ENCODE measurements around the gene ADAM15. TPM values are rescaled to one million over a fixed set of nuclear protein-coding genes. Genes with fewer than 3 reads are reported as not detected.
A peak's percentile ranks its signal among the peaks of the same experiment; 100 is the strongest.

Gene ADAM15
- total RNA-seq, 2 experiments from 2014 or later, result 17.2 to 20.1 TPM

- Mint-ChIP-seq H3K9me3 (no peaks in the 10 kb centered on the region), H3K27me3 (peaks cover 42% of the 10 kb centered on the region), H3K4me1 (ENCODE audit: low read depth) (peaks cover 67% of the 10 kb centered on the region), H3K36me3 (ENCODE audit: low read depth) (peaks cover 3% of the 10 kb centered on the region), H3K4me3 (peak overlapping the region; percentile 85), H3K27ac (peak overlapping the region; percentile 21)
- intact Hi-C loops (cut with DNase I, micrococcal nuclease), result loop anchor here (10.0 kb wide), 4 partner anchors 127 to 757 kb away; partner anchors contain the start of genes AQP10 (in 1 of the 2), ATP8B2 (in 1 of the 2), IL6R (in 1 of the 2) and PBXIP1 (in 1 of the 2)
- POLR2A ChIA-PET, result interaction anchor here (1.0 to 1.9 kb wide), 3 partner anchors 11 to 91 kb away, joined by 3 to 7 read pairs (median 7); partner anchors contain the start of gene KRTCAP2
- Histone ChIP-seq H3K27ac (ENCODE audit: low read depth in 1 of 2, low read length in 2 of 2) (no peak overlapping the region), H3K4me1 (ENCODE audit: insufficient read depth, low read length) (peaks cover 83% of the 10 kb centered on the region), H3K9me3 (ENCODE audit: control insufficient read depth in 1 of 2, insufficient read depth in 1 of 2, low read length in 2 of 2) (peaks cover 0 to 30% of the 10 kb centered on the region in 2 experiments), H3K36me3 (ENCODE audit: insufficient read depth, low read length) (no peaks in the 10 kb centered on the region), H3K4me3 (ENCODE audit: low read length) (peak overlapping the region; percentile 37), H3K27me3 (ENCODE audit: control insufficient read depth in 1 of 2, insufficient read depth in 2 of 2, low read length in 2 of 2) (peaks cover 46% of the 10 kb centered on the region in 2 experiments)
- ATAC-seq (ENCODE audit: poor library complexity) (no peak), DNase-seq (peak in 5 of 14 experiments; percentile 36 to 64 (median 54))
- TF ChIP-seq CTCF (IDR thresholded peaks at IDR 0.05), result no peak
- CTCF ChIA-PET, result interaction anchor here (0.5 to 2.0 kb wide), 6 partner anchors 11 to 83 kb away, joined by 3 to 8 read pairs (median 4); no protein-coding TSS in a partner anchor
Observed at GRCh38 chr1:155081472-155082300, 30.6 kb downstream of the ADAM15 start.

GRCh38 chr1:155082301-155083051, 31.4 kb downstream of the ADAM15 start:
- Mint-ChIP-seq H3K27ac (no peak overlapping the region), H3K27me3 (peaks cover 42% of the 10 kb centered on the region), H3K4me1 (ENCODE audit: low read depth) (peaks cover 69% of the 10 kb centered on the region), H3K4me3 (peak overlapping the region; percentile 70), H3K36me3 (ENCODE audit: low read depth) (peaks cover 3% of the 10 kb centered on the region), H3K9me3 (no peaks in the 10 kb centered on the region)
- no peaks in the 10 kb centered on the region for H3K36me3 ChIP-seq (ENCODE audit: insufficient read depth, low read length)
- DNase-seq, result peak in 6 of 14 experiments; percentile 32 to 59 (median 44)
- peaks cover 85% of the 10 kb centered on the region for H3K4me1 ChIP-seq (ENCODE audit: insufficient read depth, low read length)
- H3K27ac ChIP-seq (ENCODE audit: low read depth in 1 of 2, low read length in 2 of 2), result no peak overlapping the region
- peaks cover 46% of the 10 kb centered on the region in 2 experiments for H3K27me3 ChIP-seq (ENCODE audit: control insufficient read depth in 1 of 2, insufficient read depth in 2 of 2, low read length in 2 of 2)
- POLR2A ChIA-PET, result no interaction called here
- intact Hi-C loops (cut with DNase I, micrococcal nuclease), result loop anchor here (10.0 kb wide), 4 partner anchors 128 to 758 kb away; partner anchors contain the start of genes AQP10 (in 1 of the 2), ATP8B2 (in 1 of the 2), IL6R (in 1 of the 2) and PBXIP1 (in 1 of the 2)
- peak overlapping the region; percentile 34 for H3K4me3 ChIP-seq (ENCODE audit: low read length)
- TF ChIP-seq CTCF (IDR thresholded peaks at IDR 0.05), result no peak
- CTCF ChIA-PET, result interaction anchor here (0.6 kb wide), 1 partner anchor 12 kb away, joined by 3 read pairs; no protein-coding TSS in a partner anchor
- H3K9me3 ChIP-seq (ENCODE audit: control insufficient read depth in 1 of 2, insufficient read depth in 1 of 2, low read length in 2 of 2), result peaks cover 0 to 30% of the 10 kb centered on the region in 2 experiments
- ATAC-seq (ENCODE audit: poor library complexity), result no peak

GRCh38 chr1:155083052-155083541, 32.0 kb downstream of the ADAM15 start:
- Histone ChIP-seq H3K27ac (ENCODE audit: low read depth in 1 of 2, low read length in 2 of 2) (no peak overlapping the region), H3K9me3 (ENCODE audit: control insufficient read depth in 1 of 2, insufficient read depth in 1 of 2, low read length in 2 of 2) (peaks cover 0 to 30% of the 10 kb centered on the region in 2 experiments), H3K27me3 (ENCODE audit: control insufficient read depth in 1 of 2, insufficient read depth in 2 of 2, low read length in 2 of 2) (peaks cover 46% of the 10 kb centered on the region in 2 experiments), H3K4me1 (ENCODE audit: insufficient read depth, low read length) (peaks cover 84% of the 10 kb centered on the region), H3K36me3 (ENCODE audit: insufficient read depth, low read length) (no peaks in the 10 kb centered on the region), H3K4me3 (ENCODE audit: low read length) (no peak overlapping the region)
- ChIA-PET POLR2A (no interaction called here), CTCF (no interaction called here)
- no peak for TF ChIP-seq CTCF (IDR thresholded peaks at IDR 0.05)
- ATAC-seq (ENCODE audit: poor library complexity) (no peak), DNase-seq (no peak)
- peak overlapping the region; percentile 70 for H3K4me3 Mint-ChIP-seq
- peaks cover 64% of the 10 kb centered on the region for H3K4me1 Mint-ChIP-seq (ENCODE audit: low read depth)
- intact Hi-C loops (cut with DNase I, micrococcal nuclease), result loop anchor here (10.0 kb wide), 4 partner anchors 128 to 758 kb away; partner anchors contain the start of genes AQP10 (in 1 of the 2), ATP8B2 (in 1 of the 2), IL6R (in 1 of the 2) and PBXIP1 (in 1 of the 2)
- no peaks in the 10 kb centered on the region for H3K9me3 Mint-ChIP-seq
- H3K36me3 Mint-ChIP-seq (ENCODE audit: low read depth), result peaks cover 3% of the 10 kb centered on the region
- H3K27ac Mint-ChIP-seq, result no peak overlapping the region
- peaks cover 42% of the 10 kb centered on the region for H3K27me3 Mint-ChIP-seq

All from CD4-positive, alpha-beta T cell (primary cell).